GM19468 (cell line): ENCODE results near the gene RUNDC1.

Source experiments
- ATAC-seq: cut with Tn5 transposase; IDR thresholded peaks from one replicate; pipeline ENCODE4 v1.9.1; 2021; ENCODE audit warnings: mild to moderate bottlenecking, moderate library complexity, moderate number of reproducible peaks; ENCODE audit not compliant: unreplicated experiment; ENCODE audit errors: extremely low read depth

Gene RUNDC1

GRCh38 chr17:43033948-43034881 is 53.9 kb downstream of the RUNDC1 start:
- ATAC-seq, result no peak

GRCh38 chr17:43034894-43035293 is 54.5 kb downstream of the RUNDC1 start:
- no peak for ATAC-seq

GRCh38 chr17:43039646-43040045 is 59.3 kb downstream of the RUNDC1 start:
- ATAC-seq, result no peak

GRCh38 chr17:43040655-43041054 is 60.3 kb downstream of the RUNDC1 start:
- ATAC-seq, result no peak

GRCh38 chr17:43042025-43042628 is 61.8 kb downstream of the RUNDC1 start:
- ATAC-seq, result no peak
